Measurements from ENCODE around the gene CCDC107. TPM values are rescaled to one million over a fixed set of nuclear protein-coding genes. Genes with fewer than 3 reads are reported as not detected.
"Not testable (repeated sequence)": the region's sequence is repeated elsewhere in the genome, so short reads cannot be mapped to it uniquely, and the experiment has no call there.

The CCDC107 gene
- total RNA-seq, 1 experiment from 2014 or later, result 12.5 TPM

GRCh38 chr9:35639631-35640030 is 18.5 kb upstream of the CCDC107 start:
- BruUV-seq (replicated peaks), result no TSS peak
- no peaks in the 10 kb centered on the region for H3K9me3 Mint-ChIP-seq (ENCODE audit: unreplicated experiment)
- H3K27ac Mint-ChIP-seq (ENCODE audit: low read depth, unreplicated experiment), result no peak overlapping the region
- peaks cover 4% of the 10 kb centered on the region for H3K4me1 Mint-ChIP-seq (ENCODE audit: insufficient read depth, unreplicated experiment)
- no peak overlapping the region for H3K4me3 Mint-ChIP-seq (ENCODE audit: unreplicated experiment)
- no peak for DNase-seq (ENCODE audit: unreplicated experiment)
- peaks cover 4% of the 10 kb centered on the region for H3K36me3 Mint-ChIP-seq (ENCODE audit: insufficient read depth, unreplicated experiment)
- TF ChIP-seq CTCF (IDR thresholded peaks at IDR 0.05; ENCODE audit: unreplicated experiment), result no peak
- intact Hi-C loops (cut with micrococcal nuclease), result loop anchor here (5.0 kb wide), 1 partner anchor 157 kb away; no protein-coding TSS in a partner anchor
- ChIA-PET POLR2A (interaction anchor here (1.3 kb wide), 1 partner anchor 35 kb away, joined by 3 read pairs; the partner anchor contains the start of gene TESK1), CTCF (interaction anchor here (1.0 to 1.6 kb wide), 2 partner anchors 28 to 117 kb away, joined by 3 to 6 read pairs; no protein-coding TSS in a partner anchor)
- no peaks in the 10 kb centered on the region for H3K27me3 Mint-ChIP-seq (ENCODE audit: insufficient read depth, unreplicated experiment)

GRCh38 chr9:35640431-35640830 is 17.7 kb upstream of the CCDC107 start:
- intact Hi-C loops (cut with micrococcal nuclease), result loop anchor here (5.0 kb wide), 1 partner anchor 158 kb away; no protein-coding TSS in a partner anchor
- H3K27ac Mint-ChIP-seq (ENCODE audit: low read depth, unreplicated experiment); H3K4me3 Mint-ChIP-seq (ENCODE audit: unreplicated experiment); H3K27me3 Mint-ChIP-seq (ENCODE audit: insufficient read depth, unreplicated experiment); H3K9me3 Mint-ChIP-seq (ENCODE audit: unreplicated experiment); POLR2A ChIA-PET; BruUV-seq (replicated peaks); DNase-seq (ENCODE audit: unreplicated experiment); H3K36me3 Mint-ChIP-seq (ENCODE audit: insufficient read depth, unreplicated experiment); H3K4me1 Mint-ChIP-seq (ENCODE audit: insufficient read depth, unreplicated experiment): not testable (repeated sequence)
- CTCF ChIA-PET, result interaction anchor here (0.7 to 1.6 kb wide), 3 partner anchors 16 to 116 kb away, joined by 3 to 6 read pairs (median 3); no protein-coding TSS in a partner anchor

GRCh38 chr9:35641478-35641877 is 16.6 kb upstream of the CCDC107 start:
- intact Hi-C loops (cut with micrococcal nuclease), result loop anchor here (5.0 kb wide), 1 partner anchor 159 kb away; no protein-coding TSS in a partner anchor
- not testable (repeated sequence) for H3K27me3 Mint-ChIP-seq (ENCODE audit: insufficient read depth, unreplicated experiment)

GRCh38 chr9:35643046-35643445 is 15.0 kb upstream of the CCDC107 start:
- H3K9me3 Mint-ChIP-seq (ENCODE audit: unreplicated experiment), result no peaks in the 10 kb centered on the region
- intact Hi-C loops (cut with micrococcal nuclease), result loop anchor here (5.0 kb wide), 1 partner anchor 161 kb away; no protein-coding TSS in a partner anchor
- no peak overlapping the region for H3K4me3 Mint-ChIP-seq (ENCODE audit: unreplicated experiment)
- H3K4me1 Mint-ChIP-seq (ENCODE audit: insufficient read depth, unreplicated experiment), result peaks cover 12% of the 10 kb centered on the region
- no peaks in the 10 kb centered on the region for H3K27me3 Mint-ChIP-seq (ENCODE audit: insufficient read depth, unreplicated experiment)
- H3K36me3 Mint-ChIP-seq (ENCODE audit: insufficient read depth, unreplicated experiment), result peaks cover 4% of the 10 kb centered on the region
- H3K27ac Mint-ChIP-seq (ENCODE audit: low read depth, unreplicated experiment), result no peak overlapping the region
- ChIA-PET CTCF (interaction anchor here (0.6 kb wide), 1 partner anchor 54 kb away, joined by 3 read pairs; no protein-coding TSS in a partner anchor), POLR2A (interaction anchor here (1.0 kb wide), 1 partner anchor 90 kb away, joined by 3 read pairs; no protein-coding TSS in a partner anchor)
- DNase-seq (ENCODE audit: unreplicated experiment), result no peak
- no peak for TF ChIP-seq CTCF (IDR thresholded peaks at IDR 0.05; ENCODE audit: unreplicated experiment)
- no TSS peak for BruUV-seq (replicated peaks)

More at GRCh38 chr9:35641478-35641877, 16.6 kb upstream of the CCDC107 start:
- H3K4me1 Mint-ChIP-seq (ENCODE audit: insufficient read depth, unreplicated experiment); H3K4me3 Mint-ChIP-seq (ENCODE audit: unreplicated experiment); CTCF ChIA-PET; H3K9me3 Mint-ChIP-seq (ENCODE audit: unreplicated experiment); DNase-seq (ENCODE audit: unreplicated experiment); H3K27ac Mint-ChIP-seq (ENCODE audit: low read depth, unreplicated experiment); BruUV-seq (replicated peaks); POLR2A ChIA-PET; H3K36me3 Mint-ChIP-seq (ENCODE audit: insufficient read depth, unreplicated experiment): not testable (repeated sequence)

GRCh38 chr9:35645736-35646135 is 12.4 kb upstream of the CCDC107 start:
- H3K4me1 Mint-ChIP-seq (ENCODE audit: insufficient read depth, unreplicated experiment), result peaks cover 12% of the 10 kb centered on the region
- intact Hi-C loops (cut with micrococcal nuclease), result loop anchor here (1.0 to 2.0 kb wide), 2 partner anchors 88 to 169 kb away; partner anchors contain the start of gene HINT2
- not testable (repeated sequence) for H3K36me3 Mint-ChIP-seq (ENCODE audit: insufficient read depth, unreplicated experiment); BruUV-seq (replicated peaks); H3K27me3 Mint-ChIP-seq (ENCODE audit: insufficient read depth, unreplicated experiment); H3K9me3 Mint-ChIP-seq (ENCODE audit: unreplicated experiment); DNase-seq (ENCODE audit: unreplicated experiment)
- H3K27ac Mint-ChIP-seq (ENCODE audit: low read depth, unreplicated experiment), result peak overlapping the region; percentile 93
- ChIA-PET CTCF (interaction anchor here (0.6 to 4.8 kb wide), 28 partner anchors 12 to 904 kb away, joined by 3 to 62 read pairs (median 5); partner anchors contain the start of genes CCDC107, GBA2, RGP1 and RMRP), POLR2A (interaction anchor here (0.6 to 5.8 kb wide), 17 partner anchors 11 to 573 kb away, joined by 3 to 63 read pairs (median 4); partner anchors contain the start of genes CCDC107, CREB3, GBA2 and RGP1)
- peak overlapping the region; percentile 77 for H3K4me3 Mint-ChIP-seq (ENCODE audit: unreplicated experiment)

Measured in MCF 10A (cell line).